BJ (cell line): ENCODE results near the gene ST6GAL1. TPM values are rescaled to one million over a fixed set of nuclear protein-coding genes. Genes with fewer than 3 reads are reported as not detected.

Source experiments
- CTCF ChIA-PET: fragments of 350-600 bp; formaldehyde crosslinking; extraction: SDS; loops from one replicate; lab custom pipeline; 2021; ENCODE audit warnings: antibody characterized with exemption, inconsistent platforms; lab: Yijun Ruan, JAX
- POLR2A ChIA-PET: fragments of 300-600 bp; sonication (Branson Sonifier 250); formaldehyde crosslinking; extraction: SDS; loops from one replicate; lab custom pipeline; 2021; ENCODE audit warnings: antibody characterized with exemption; lab: Charles Lee
- DNase-seq: peaks from one replicate; pipeline ENCODE4 v3.0.0-alpha.2; 2011; ENCODE audit warnings: low read depth
- H3K27me3 ChIP-seq: 2 replicates; pipeline ENCODE4 v1.6.0; 2011; ENCODE audit warnings: low read length; ENCODE audit not compliant: control insufficient read depth, insufficient read depth
- H3K36me3 ChIP-seq: 2 replicates; pipeline ENCODE4 v1.5.1; 2011; ENCODE audit warnings: low read length; ENCODE audit not compliant: control insufficient read depth, insufficient read depth
- H3K4me3 ChIP-seq: 2 replicates; pipeline ENCODE4 v1.5.1; 2011; ENCODE audit warnings: low read depth, mild to moderate bottlenecking, control low read depth, low read length
- CTCF ChIP-seq: IDR thresholded peaks from 2 replicates; pipeline ENCODE4 v1.5.1; 2011; ENCODE audit warnings: low read depth, mild to moderate bottlenecking, control low read depth, inconsistent platforms, low read length, moderate library complexity; ENCODE audit not compliant: insufficient read depth
- polyA plus RNA-seq: library from polyadenylated mRNA; depleted of rRNA; stranded (reverse); fragments of >200 nt; gene quantifications from 2 replicates; pipeline ENCODE4 v1.2.3, GENCODE V29; 2011

The ST6GAL1 gene
- polyA plus RNA-seq, 1 experiment, result 1.5 TPM

GRCh38 chr3:186976837-186977750 is 46.8 kb downstream of the ST6GAL1 start:
- no peak for TF ChIP-seq CTCF
- ChIA-PET CTCF (no interaction called here), POLR2A (no interaction called here)
- H3K4me3 ChIP-seq, result no peak overlapping the region
- H3K36me3 ChIP-seq, result no peaks in the 10 kb centered on the region
- no peak for DNase-seq
- no peaks in the 10 kb centered on the region; the same call in 1 of the 2 replicates for H3K27me3 ChIP-seq

- CTCF ChIA-PET, result interaction anchor here (0.7 kb wide), 1 partner anchor 86 kb away, joined by 3 read pairs; no protein-coding TSS in a partner anchor
- DNase-seq, result no peak
- Histone ChIP-seq H3K36me3 (no peaks in the 10 kb centered on the region), H3K4me3 (no peak overlapping the region), H3K27me3 (no peaks in the 10 kb centered on the region)
- no peak for TF ChIP-seq CTCF
- POLR2A ChIA-PET, result no interaction called here
Observed at GRCh38 chr3:186978712-186979111, 48.4 kb downstream of the ST6GAL1 start.

GRCh38 chr3:186979852-186980251 is 49.5 kb downstream of the ST6GAL1 start:
- TF ChIP-seq CTCF, result no peak
- CTCF ChIA-PET, result no interaction called here

GRCh38 chr3:186980989-186981388 is 50.7 kb downstream of the ST6GAL1 start:
- H3K27me3 ChIP-seq, result no peaks in the 10 kb centered on the region
- ChIA-PET CTCF (interaction anchor here (1.1 kb wide), 1 partner anchor 12 kb away, joined by 3 read pairs; no protein-coding TSS in a partner anchor), POLR2A (no interaction called here)
- H3K36me3 ChIP-seq, result no peaks in the 10 kb centered on the region
- no peak for DNase-seq
- no peak for TF ChIP-seq CTCF
- no peak overlapping the region for H3K4me3 ChIP-seq

More at GRCh38 chr3:186979852-186980251, 49.5 kb downstream of the ST6GAL1 start:
- DNase-seq, result no peak
- H3K27me3 ChIP-seq, result no peaks in the 10 kb centered on the region
- no peaks in the 10 kb centered on the region for H3K36me3 ChIP-seq
- H3K4me3 ChIP-seq, result no peak overlapping the region
- POLR2A ChIA-PET, result no interaction called here

GRCh38 chr3:186983659-186984058 is 53.3 kb downstream of the ST6GAL1 start:
- TF ChIP-seq CTCF, result no peak
- CTCF ChIA-PET, result interaction anchor here (1.1 to 1.2 kb wide), 2 partner anchors 10 to 13 kb away, joined by 3 read pairs; no protein-coding TSS in a partner anchor
- POLR2A ChIA-PET, result no interaction called here
- H3K4me3 ChIP-seq, result no peak overlapping the region
- no peaks in the 10 kb centered on the region for H3K36me3 ChIP-seq
- no peaks in the 10 kb centered on the region for H3K27me3 ChIP-seq
- DNase-seq, result no peak
